ENCODE data around the gene TEX22.

GRCh38 chr14:105442125-105442524 lies 43.8 kb downstream of the TEX22 start:
- TF ChIP-seq, protein P1, sequence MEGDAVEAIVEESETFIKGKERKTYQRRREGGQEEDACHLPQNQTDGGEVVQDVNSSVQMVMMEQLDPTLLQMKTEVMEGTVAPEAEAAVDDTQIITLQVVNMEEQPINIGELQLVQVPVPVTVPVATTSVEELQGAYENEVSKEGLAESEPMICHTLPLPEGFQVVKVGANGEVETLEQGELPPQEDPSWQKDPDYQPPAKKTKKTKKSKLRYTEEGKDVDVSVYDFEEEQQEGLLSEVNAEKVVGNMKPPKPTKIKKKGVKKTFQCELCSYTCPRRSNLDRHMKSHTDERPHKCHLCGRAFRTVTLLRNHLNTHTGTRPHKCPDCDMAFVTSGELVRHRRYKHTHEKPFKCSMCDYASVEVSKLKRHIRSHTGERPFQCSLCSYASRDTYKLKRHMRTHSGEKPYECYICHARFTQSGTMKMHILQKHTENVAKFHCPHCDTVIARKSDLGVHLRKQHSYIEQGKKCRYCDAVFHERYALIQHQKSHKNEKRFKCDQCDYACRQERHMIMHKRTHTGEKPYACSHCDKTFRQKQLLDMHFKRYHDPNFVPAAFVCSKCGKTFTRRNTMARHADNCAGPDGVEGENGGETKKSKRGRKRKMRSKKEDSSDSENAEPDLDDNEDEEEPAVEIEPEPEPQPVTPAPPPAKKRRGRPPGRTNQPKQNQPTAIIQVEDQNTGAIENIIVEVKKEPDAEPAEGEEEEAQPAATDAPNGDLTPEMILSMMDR (tag by site-specific recombination; IDR thresholded peaks at IDR 0.05) = no peak
- no peak for TF ChIP-seq ZNF549 (tag by site-specific recombination; IDR thresholded peaks at IDR 0.05)
- TF ChIP-seq ATF2 (tag by site-specific recombination; IDR thresholded peaks at IDR 0.05; ENCODE audit: low read depth) = no peak
- TF ChIP-seq ZBTB7A (tag by site-specific recombination; IDR thresholded peaks at IDR 0.05; ENCODE audit: low read depth) = no peak
- TF ChIP-seq, protein P2, sequence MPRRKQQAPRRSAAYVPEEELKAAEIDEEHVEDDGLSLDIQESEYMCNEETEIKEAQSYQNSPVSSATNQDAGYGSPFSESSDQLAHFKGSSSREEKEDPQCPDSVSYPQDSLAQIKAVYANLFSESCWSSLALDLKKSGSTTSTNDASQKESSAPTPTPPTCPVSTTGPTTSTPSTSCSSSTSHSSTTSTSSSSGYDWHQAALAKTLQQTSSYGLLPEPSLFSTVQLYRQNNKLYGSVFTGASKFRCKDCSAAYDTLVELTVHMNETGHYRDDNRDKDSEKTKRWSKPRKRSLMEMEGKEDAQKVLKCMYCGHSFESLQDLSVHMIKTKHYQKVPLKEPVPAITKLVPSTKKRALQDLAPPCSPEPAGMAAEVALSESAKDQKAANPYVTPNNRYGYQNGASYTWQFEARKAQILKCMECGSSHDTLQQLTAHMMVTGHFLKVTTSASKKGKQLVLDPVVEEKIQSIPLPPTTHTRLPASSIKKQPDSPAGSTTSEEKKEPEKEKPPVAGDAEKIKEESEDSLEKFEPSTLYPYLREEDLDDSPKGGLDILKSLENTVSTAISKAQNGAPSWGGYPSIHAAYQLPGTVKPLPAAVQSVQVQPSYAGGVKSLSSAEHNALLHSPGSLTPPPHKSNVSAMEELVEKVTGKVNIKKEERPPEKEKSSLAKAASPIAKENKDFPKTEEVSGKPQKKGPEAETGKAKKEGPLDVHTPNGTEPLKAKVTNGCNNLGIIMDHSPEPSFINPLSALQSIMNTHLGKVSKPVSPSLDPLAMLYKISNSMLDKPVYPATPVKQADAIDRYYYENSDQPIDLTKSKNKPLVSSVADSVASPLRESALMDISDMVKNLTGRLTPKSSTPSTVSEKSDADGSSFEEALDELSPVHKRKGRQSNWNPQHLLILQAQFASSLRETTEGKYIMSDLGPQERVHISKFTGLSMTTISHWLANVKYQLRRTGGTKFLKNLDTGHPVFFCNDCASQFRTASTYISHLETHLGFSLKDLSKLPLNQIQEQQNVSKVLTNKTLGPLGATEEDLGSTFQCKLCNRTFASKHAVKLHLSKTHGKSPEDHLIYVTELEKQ (tag by site-specific recombination; IDR thresholded peaks at IDR 0.05; ENCODE audit: borderline replicate concordance) = no peak
- TF ChIP-seq KLF9 (tag by site-specific recombination; IDR thresholded peaks at IDR 0.05; ENCODE audit: low read depth) = no peak
- no peak for TF ChIP-seq ZNF768 (tag by site-specific recombination; IDR thresholded peaks at IDR 0.05)
- TF ChIP-seq, protein P3, sequence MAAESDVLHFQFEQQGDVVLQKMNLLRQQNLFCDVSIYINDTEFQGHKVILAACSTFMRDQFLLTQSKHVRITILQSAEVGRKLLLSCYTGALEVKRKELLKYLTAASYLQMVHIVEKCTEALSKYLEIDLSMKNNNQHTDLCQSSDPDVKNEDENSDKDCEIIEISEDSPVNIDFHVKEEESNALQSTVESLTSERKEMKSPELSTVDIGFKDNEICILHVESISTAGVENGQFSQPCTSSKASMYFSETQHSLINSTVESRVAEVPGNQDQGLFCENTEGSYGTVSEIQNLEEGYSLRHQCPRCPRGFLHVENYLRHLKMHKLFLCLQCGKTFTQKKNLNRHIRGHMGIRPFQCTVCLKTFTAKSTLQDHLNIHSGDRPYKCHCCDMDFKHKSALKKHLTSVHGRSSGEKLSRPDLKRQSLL (tag by site-specific recombination; IDR thresholded peaks at IDR 0.05) = no peak
- no peak for TF ChIP-seq ZNF274 (IDR thresholded peaks at IDR 0.05; ENCODE audit: low read length)
- TF ChIP-seq ZNF274 (tag by site-specific recombination; IDR thresholded peaks at IDR 0.05; ENCODE audit: borderline replicate concordance) = no peak
- no peak for TF ChIP-seq EGR2 (tag by site-specific recombination; IDR thresholded peaks at IDR 0.05; ENCODE audit: low read depth)
